A549 (cell line): Measurements from ENCODE around the gene VIM. TPM values are rescaled to one million over a fixed set of nuclear protein-coding genes. Genes with fewer than 3 reads are reported as not detected.

ENCODE experiments used
- ATAC-seq, 2 experiments: fragments of 200-7000 bp in 1 of 2; fragments of >200 bp in 1 of 2; cut with Nextera tagmentation in 1 of 2; cut with Tn5 transposase in 1 of 2; 3 replicates each; pipeline versions ENCODE4 v1.8.0 to v1.9.1; 2018 to 2020; ENCODE audit warnings: mild to moderate bottlenecking in 1 of 2, moderate library complexity in 1 of 2
- CTCF ChIA-PET: fragments of 300-600 bp; sonication (Branson Sonifier 250); formaldehyde crosslinking; extraction: SDS; loops from one replicate; lab custom pipeline; 2021; ENCODE audit warnings: antibody characterized with exemption, inconsistent platforms; lab: Yijun Ruan, JAX
- POLR2A ChIA-PET: fragments of 350-600 bp; formaldehyde crosslinking; extraction: SDS; loops from one replicate; lab custom pipeline; 2021; ENCODE audit warnings: antibody characterized with exemption, inconsistent platforms; lab: Yijun Ruan, JAX
- DNase-seq, 2 experiments: peaks; one replicate each; pipeline versions ENCODE4 v3.0.0 to v3.0.0-alpha.2; 2011 to 2016; ENCODE audit warnings: low read depth in 1 of 2, low spot score in 1 of 2
- FAIRE-seq: peaks from 2 replicates; lab custom pipeline; 2011; peaks lifted over from hg19 to GRCh38; lab: Jason Lieb, UNC
- H3K27ac ChIP-seq, 2 experiments: fragments of >200 bp; sonication (Bioruptor Twin); formaldehyde crosslinking; 3 replicates each; pipeline ENCODE4 v1.5.1; 2016 to 2017
- H3K4me1 ChIP-seq: fragments of >200 bp; sonication (Bioruptor Twin); formaldehyde crosslinking; 3 replicates; pipeline ENCODE4 v1.6.1; 2016
- H3K4me2 ChIP-seq: fragments of >200 bp; sonication (Bioruptor Twin); formaldehyde crosslinking; 3 replicates; pipeline ENCODE4 v1.6.1; 2016
- H3K4me3 ChIP-seq: fragments of >200 bp; sonication (Bioruptor Twin); formaldehyde crosslinking; 3 replicates; pipeline ENCODE4 v1.5.1; 2016
- H3K9me3 ChIP-seq: fragments of >200 bp; sonication (Bioruptor Twin); formaldehyde crosslinking; 3 replicates; pipeline ENCODE4 v1.6.1; 2016
- BHLHE40 ChIP-seq: IDR thresholded peaks from 2 replicates; pipeline ENCODE4 v1.6.1; 2012; ENCODE audit warnings: low read depth, low read length, inconsistent platforms
- CBX8 ChIP-seq: fragments of 200-600 bp; sonication (generic); IDR thresholded peaks from 2 replicates; pipeline ENCODE4 v1.6.1; 2016
- CEBPB ChIP-seq, 2 experiments: fragments of >200 bp in 1 of 2; sonication (Bioruptor Twin) in 1 of 2; formaldehyde crosslinking in 1 of 2; IDR thresholded peaks; 2 replicates each; pipeline ENCODE4 v1.6.1; 2012 to 2016
- CHD4 ChIP-seq: fragments of 200-600 bp; sonication (generic); IDR thresholded peaks from 2 replicates; pipeline ENCODE4 v1.6.1; 2016; ENCODE audit warnings: antibody characterized with exemption, mild to moderate bottlenecking, borderline replicate concordance
- EHF ChIP-seq: fragments of 250-450 bp; sonication (Bioruptor Pico); IDR thresholded peaks from 2 replicates; pipeline ENCODE4 v1.5.0; 2020; ENCODE audit warnings: mild to moderate bottlenecking
- EHMT2 ChIP-seq: fragments of 200-600 bp; sonication (generic); IDR thresholded peaks from 2 replicates; pipeline ENCODE4 v1.6.1; 2016; ENCODE audit warnings: antibody characterized with exemption, low read depth, mild to moderate bottlenecking, moderate library complexity
- FOSL2 ChIP-seq, 2 experiments: fragments of 450-650 bp in 1 of 2; fragments of >200 bp in 1 of 2; sonication (Bioruptor Twin) in 1 of 2; formaldehyde crosslinking; IDR thresholded peaks; 2 replicates each; pipeline versions ENCODE4 v1.5.0 to v1.6.1; 2016 to 2020; ENCODE audit warnings: mild to moderate bottlenecking in 1 of 2, moderate library complexity in 1 of 2
- GATA3 ChIP-seq: IDR thresholded peaks from 2 replicates; pipeline ENCODE4 v1.6.1; 2012; ENCODE audit warnings: borderline replicate concordance
- HOXB13 ChIP-seq: fragments of 250-450 bp; sonication (Bioruptor Pico); IDR thresholded peaks from 2 replicates; pipeline ENCODE4 v1.5.0; 2020; ENCODE audit warnings: low read depth, mild to moderate bottlenecking, moderate library complexity
- HOXB5 ChIP-seq: fragments of 250-450 bp; sonication (Bioruptor Pico); IDR thresholded peaks from 2 replicates; pipeline ENCODE4 v1.5.0; 2020; ENCODE audit warnings: mild to moderate bottlenecking, moderate library complexity
- JUN ChIP-seq, 2 experiments: fragments of >200 bp; sonication (Bioruptor Twin); formaldehyde crosslinking; IDR thresholded peaks; 2 replicates in 1 of 2; 3 replicates in 1 of 2; pipeline ENCODE4 v1.6.1; 2016 to 2017
- MYC ChIP-seq: IDR thresholded peaks from 2 replicates; pipeline ENCODE4 v1.6.1; 2012; ENCODE audit warnings: mild to moderate bottlenecking, inconsistent platforms, low read length, improper control_type of control experiment, borderline replicate concordance
- POLR2AphosphoS2 ChIP-seq: conservative IDR thresholded peaks from 2 replicates; pipeline ENCODE4 v1.6.1; 2012; ENCODE audit warnings: low read length, improper control_type of control experiment, inconsistent platforms
- RARB ChIP-seq: fragments of 250-450 bp; sonication (Bioruptor Pico); IDR thresholded peaks from 2 replicates; pipeline ENCODE4 v1.8.0; 2021; ENCODE audit warnings: mild to moderate bottlenecking, moderate library complexity
- RCOR1 ChIP-seq: fragments of 150-350 bp; IDR thresholded peaks from 2 replicates; pipeline ENCODE4 v1.6.1; 2014; ENCODE audit warnings: antibody characterized with exemption, low read length, low read depth
- RFX5 ChIP-seq: fragments of 450-650 bp; IDR thresholded peaks from 2 replicates; pipeline ENCODE4 v1.7.1; 2014; ENCODE audit warnings: antibody characterized with exemption, mild to moderate bottlenecking, moderate library complexity
- RNF2 ChIP-seq: fragments of 200-600 bp; sonication (generic); IDR thresholded peaks from 2 replicates; pipeline ENCODE4 v1.6.1; 2016; ENCODE audit warnings: low read depth, mild to moderate bottlenecking, antibody characterized with exemption, moderate library complexity, borderline replicate concordance
- SMC3 ChIP-seq: fragments of >200 bp; sonication (Bioruptor Twin); formaldehyde crosslinking; IDR thresholded peaks from 3 replicates; pipeline ENCODE4 v1.6.1; 2018; ENCODE audit warnings: inconsistent platforms
- SREBF2 ChIP-seq: fragments of 450-650 bp; IDR thresholded peaks from 2 replicates; pipeline ENCODE4 v1.6.1; 2014; ENCODE audit warnings: mild to moderate bottlenecking, moderate library complexity
- TP53 ChIP-seq: fragments of 250-450 bp; sonication (Bioruptor Pico); IDR thresholded peaks from 2 replicates; pipeline ENCODE4 v1.5.0; 2021; ENCODE audit warnings: mild to moderate bottlenecking, moderate library complexity
- ZC3H11A ChIP-seq: fragments of 450-650 bp; IDR thresholded peaks from 2 replicates; pipeline ENCODE4 v1.6.1; 2014; ENCODE audit warnings: antibody characterized with exemption, mild to moderate bottlenecking
- ZFP36 ChIP-seq: fragments of 450-650 bp; IDR thresholded peaks from 2 replicates; pipeline ENCODE4 v1.6.1; 2014; ENCODE audit warnings: borderline replicate concordance; ENCODE audit not compliant: partially characterized antibody
- ZNF302 ChIP-seq: fragments of 250-450 bp; sonication (Bioruptor Pico); IDR thresholded peaks from 2 replicates; pipeline ENCODE4 v1.9.0; 2021; ENCODE audit warnings: inconsistent platforms, mild to moderate bottlenecking, moderate library complexity
- WGBS: methylation state at CpG from one replicate; pipeline ENCODE4 v1.1.6; 2017; ENCODE audit errors: missing lambda C conversion rate; 5-methylcytosine and 5-hydroxymethylcytosine counted together
- polyA plus RNA-seq, 4 experiments: library from polyadenylated mRNA; depleted of rRNA in 3 of 4; stranded (reverse); fragments of >200 nt; fragmentation: RNase III in 1 of 4; extraction: RNeasy Plus Mini Kit Qiagen cat#74134 plus additional on column Dnase treatment in 1 of 4; gene quantifications; 2 replicates in 3 of 4; 3 replicates in 1 of 4; pipeline ENCODE4 v1.2.3, GENCODE V29; 2011 to 2017
- TF ChIP-seq, protein P1 (sequence below): fragments of 250-450 bp; sonication (Bioruptor Pico); IDR thresholded peaks from 2 replicates; pipeline ENCODE4 v1.5.0; 2021; ENCODE audit warnings: mild to moderate bottlenecking, moderate library complexity, borderline replicate concordance
- TF ChIP-seq, protein P2 (sequence below): IDR thresholded peaks from 2 replicates; pipeline ENCODE4 v1.6.1; 2012
- TF ChIP-seq, protein P3 (sequence below): fragments of 200-600 bp; sonication (generic); IDR thresholded peaks from 2 replicates; pipeline ENCODE4 v1.6.1; 2016; ENCODE audit warnings: antibody characterized with exemption, mild to moderate bottlenecking, moderate library complexity
- TF ChIP-seq, protein P4 (sequence below): fragments of 450-650 bp; IDR thresholded peaks from 2 replicates; pipeline ENCODE4 v1.6.1; 2014; ENCODE audit warnings: antibody characterized with exemption

VIM gene
- polyA plus RNA-seq, 2 of the 4 experiments (the other 2 are of a cell fraction): 830 to 848 TPM

DNA sequence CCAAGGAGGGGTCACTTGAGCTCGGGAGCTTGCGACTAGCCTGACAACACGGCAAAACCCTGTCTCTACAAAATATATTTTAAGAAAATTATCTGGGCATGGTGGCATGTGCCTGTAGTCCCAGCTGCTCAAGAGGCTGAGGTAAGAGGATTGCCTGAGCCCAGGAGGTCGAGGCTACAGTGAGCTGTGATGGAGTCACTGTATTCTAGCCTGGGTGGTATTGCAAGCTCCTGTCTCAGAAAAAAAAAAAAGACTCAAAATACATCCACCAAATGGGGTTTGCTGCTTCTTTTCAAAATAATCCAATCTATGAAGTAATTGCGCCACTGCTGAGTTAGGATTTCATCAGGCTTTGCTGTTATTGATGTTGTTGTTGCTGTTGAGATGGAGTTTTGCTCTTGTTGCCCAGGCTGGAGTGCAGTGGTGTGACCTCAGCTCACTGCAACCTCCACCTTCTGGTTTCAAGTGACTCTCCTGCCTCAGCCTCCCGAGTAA lies 11.1 kb upstream of the VIM start:
- peak overlapping the region; percentile 60 for H3K4me2 ChIP-seq
- DNase-seq: no peak
- H3K4me1 ChIP-seq: peaks cover 55% of the 10 kb centered on the region
- no peaks in the 10 kb centered on the region for H3K9me3 ChIP-seq
- CTCF ChIA-PET: interaction anchor here (0.7 kb wide), 3 partner anchors 10 to 266 kb away, joined by 3 read pairs; no protein-coding TSS in a partner anchor
- WGBS: 85% methylated on average over 6 of the region's 6 CpGs
- H3K4me3 ChIP-seq: no peak overlapping the region
- peak overlapping the region; percentile 58 to 86; a peak in 5 of 6 replicates for H3K27ac ChIP-seq
- TF ChIP-seq ZFP36: no peak
- TF ChIP-seq JUN (IDR thresholded peaks at IDR 0.05): no peak
- TF ChIP-seq ZC3H11A: no peak
- TF ChIP-seq, protein P1, sequence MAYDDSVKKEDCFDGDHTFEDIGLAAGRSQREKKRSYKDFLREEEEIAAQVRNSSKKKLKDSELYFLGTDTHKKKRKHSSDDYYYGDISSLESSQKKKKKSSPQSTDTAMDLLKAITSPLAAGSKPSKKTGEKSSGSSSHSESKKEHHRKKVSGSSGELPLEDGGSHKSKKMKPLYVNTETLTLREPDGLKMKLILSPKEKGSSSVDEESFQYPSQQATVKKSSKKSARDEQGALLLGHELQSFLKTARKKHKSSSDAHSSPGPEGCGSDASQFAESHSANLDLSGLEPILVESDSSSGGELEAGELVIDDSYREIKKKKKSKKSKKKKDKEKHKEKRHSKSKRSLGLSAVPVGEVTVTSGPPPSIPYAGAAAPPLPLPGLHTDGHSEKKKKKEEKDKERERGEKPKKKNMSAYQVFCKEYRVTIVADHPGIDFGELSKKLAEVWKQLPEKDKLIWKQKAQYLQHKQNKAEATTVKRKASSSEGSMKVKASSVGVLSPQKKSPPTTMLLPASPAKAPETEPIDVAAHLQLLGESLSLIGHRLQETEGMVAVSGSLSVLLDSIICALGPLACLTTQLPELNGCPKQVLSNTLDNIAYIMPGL (CRISPR knock-in tag): no peak
- no peak for TF ChIP-seq POLR2AphosphoS2
- no peak for TF ChIP-seq FOSL2 (IDR thresholded peaks at IDR 0.05)
- no peak for TF ChIP-seq FOSL2 (CRISPR knock-in tag; IDR thresholded peaks at IDR 0.05)
- TF ChIP-seq, protein P2, sequence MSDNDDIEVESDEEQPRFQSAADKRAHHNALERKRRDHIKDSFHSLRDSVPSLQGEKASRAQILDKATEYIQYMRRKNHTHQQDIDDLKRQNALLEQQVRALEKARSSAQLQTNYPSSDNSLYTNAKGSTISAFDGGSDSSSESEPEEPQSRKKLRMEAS: no peak
- no peak for TF ChIP-seq RFX5
- TF ChIP-seq, protein P3, sequence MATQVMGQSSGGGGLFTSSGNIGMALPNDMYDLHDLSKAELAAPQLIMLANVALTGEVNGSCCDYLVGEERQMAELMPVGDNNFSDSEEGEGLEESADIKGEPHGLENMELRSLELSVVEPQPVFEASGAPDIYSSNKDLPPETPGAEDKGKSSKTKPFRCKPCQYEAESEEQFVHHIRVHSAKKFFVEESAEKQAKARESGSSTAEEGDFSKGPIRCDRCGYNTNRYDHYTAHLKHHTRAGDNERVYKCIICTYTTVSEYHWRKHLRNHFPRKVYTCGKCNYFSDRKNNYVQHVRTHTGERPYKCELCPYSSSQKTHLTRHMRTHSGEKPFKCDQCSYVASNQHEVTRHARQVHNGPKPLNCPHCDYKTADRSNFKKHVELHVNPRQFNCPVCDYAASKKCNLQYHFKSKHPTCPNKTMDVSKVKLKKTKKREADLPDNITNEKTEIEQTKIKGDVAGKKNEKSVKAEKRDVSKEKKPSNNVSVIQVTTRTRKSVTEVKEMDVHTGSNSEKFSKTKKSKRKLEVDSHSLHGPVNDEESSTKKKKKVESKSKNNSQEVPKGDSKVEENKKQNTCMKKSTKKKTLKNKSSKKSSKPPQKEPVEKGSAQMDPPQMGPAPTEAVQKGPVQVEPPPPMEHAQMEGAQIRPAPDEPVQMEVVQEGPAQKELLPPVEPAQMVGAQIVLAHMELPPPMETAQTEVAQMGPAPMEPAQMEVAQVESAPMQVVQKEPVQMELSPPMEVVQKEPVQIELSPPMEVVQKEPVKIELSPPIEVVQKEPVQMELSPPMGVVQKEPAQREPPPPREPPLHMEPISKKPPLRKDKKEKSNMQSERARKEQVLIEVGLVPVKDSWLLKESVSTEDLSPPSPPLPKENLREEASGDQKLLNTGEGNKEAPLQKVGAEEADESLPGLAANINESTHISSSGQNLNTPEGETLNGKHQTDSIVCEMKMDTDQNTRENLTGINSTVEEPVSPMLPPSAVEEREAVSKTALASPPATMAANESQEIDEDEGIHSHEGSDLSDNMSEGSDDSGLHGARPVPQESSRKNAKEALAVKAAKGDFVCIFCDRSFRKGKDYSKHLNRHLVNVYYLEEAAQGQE: no peak
- no peak for TF ChIP-seq RNF2
- TF ChIP-seq, all 56 proteins: peak for 0
- POLR2A ChIA-PET: interaction anchor here (2.0 to 2.5 kb wide), 2 partner anchors 12 to 16 kb away, joined by 11 to 26 read pairs; partner anchors contain the start of genes TRDMT1 and VIM
- FAIRE-seq (no peak), ATAC-seq (no peak)

DNA sequence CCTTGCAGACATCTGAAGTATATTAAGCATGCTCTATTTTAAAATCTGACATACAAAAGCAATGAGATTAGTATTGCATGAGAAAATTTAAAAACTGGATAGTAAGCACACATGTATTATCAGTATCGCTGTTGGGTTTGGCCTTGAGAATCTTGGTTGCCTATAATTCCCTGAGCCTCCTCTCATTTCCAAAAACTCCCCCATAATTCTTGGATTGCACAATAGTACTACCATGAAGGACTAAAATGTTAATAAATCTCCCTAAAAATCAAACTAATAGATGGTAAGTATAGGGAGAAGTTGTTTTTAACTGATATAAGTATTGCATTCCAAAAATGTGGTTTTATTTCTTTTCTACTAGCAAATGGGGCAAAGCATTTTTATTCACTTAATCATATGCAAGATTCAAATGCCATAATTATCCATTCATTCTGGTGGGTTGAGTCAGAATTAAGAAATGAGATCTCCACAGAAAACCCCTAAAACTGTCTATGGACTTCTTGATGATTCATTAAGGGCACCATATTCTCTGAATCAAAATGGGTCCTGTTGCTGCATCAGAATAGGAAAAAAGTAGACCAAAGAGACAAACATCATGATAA lies 10.3 kb upstream of the VIM start:
- H3K4me1 ChIP-seq: peaks cover 53% of the 10 kb centered on the region
- no peak overlapping the region for H3K4me2 ChIP-seq
- WGBS: 95% methylated on average over 1 of the region's 1 CpG
- CTCF ChIA-PET: interaction anchor here (1.7 kb wide), 1 partner anchor 10 kb away, joined by 6 read pairs; the partner anchor contains the start of gene VIM
- no peak for DNase-seq
- H3K9me3 ChIP-seq: no peaks in the 10 kb centered on the region
- POLR2A ChIA-PET: no interaction called here
- H3K27ac ChIP-seq: peak overlapping the region in 1 of 2 experiments; percentile 86; a peak in 3 of 6 replicates
- no peak for ATAC-seq
- TF ChIP-seq CEBPB (IDR thresholded peaks at IDR 0.05): peak in 1 of 2 experiments; percentile 33; a peak in 1 of 4 replicates
- no peak for TF ChIP-seq EHMT2
- H3K4me3 ChIP-seq: no peak overlapping the region
- FAIRE-seq: no peak

DNA sequence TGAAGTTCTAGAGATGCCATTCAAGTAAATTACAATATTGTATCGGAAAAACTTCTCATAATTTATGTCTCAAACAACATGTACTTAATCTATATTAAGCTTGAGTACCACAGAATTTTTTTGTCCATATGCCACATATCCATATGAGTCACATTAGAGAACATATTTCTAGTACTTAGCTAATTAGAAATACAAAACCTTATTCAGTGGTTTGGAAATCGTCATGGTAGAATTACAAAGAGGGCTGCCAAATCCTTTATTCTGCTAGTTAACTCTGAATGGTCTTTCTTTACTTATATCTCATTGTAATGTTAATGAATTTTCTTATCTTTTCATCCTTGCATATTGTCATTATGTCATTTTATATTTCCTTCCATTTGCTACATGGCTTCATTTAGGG lies 9.0 kb upstream of the VIM start:
- ATAC-seq (no peak), FAIRE-seq (no peak), DNase-seq (no peak)
- ChIA-PET POLR2A (no interaction called here), CTCF (interaction anchor here (0.8 to 1.7 kb wide), 3 partner anchors 9 to 376 kb away, joined by 3 to 6 read pairs (median 3); partner anchors contain the start of gene VIM)
- 87% methylated on average over 2 of the region's 2 CpGs for WGBS
- no peak overlapping the region for H3K4me2 ChIP-seq
- no peak overlapping the region for H3K27ac ChIP-seq
- H3K4me3 ChIP-seq: no peak overlapping the region
- H3K9me3 ChIP-seq: no peaks in the 10 kb centered on the region
- peaks cover 40% of the 10 kb centered on the region for H3K4me1 ChIP-seq
- no peak for TF ChIP-seq ZC3H11A
- no peak for TF ChIP-seq ZNF302
- TF ChIP-seq EHF (CRISPR knock-in tag): no peak
- TF ChIP-seq CHD4: no peak
- TF ChIP-seq SREBF2: no peak
- no peak for TF ChIP-seq BHLHE40
- TF ChIP-seq HOXB5 (CRISPR knock-in tag): no peak
- no peak for TF ChIP-seq CEBPB (IDR thresholded peaks at IDR 0.05)
- no peak for TF ChIP-seq TP53 (CRISPR knock-in tag)
- no peak for TF ChIP-seq RARB (CRISPR knock-in tag)
- TF ChIP-seq SMC3: no peak
- TF ChIP-seq RCOR1: no peak
- TF ChIP-seq HOXB13: no peak
- TF ChIP-seq, protein P4, sequence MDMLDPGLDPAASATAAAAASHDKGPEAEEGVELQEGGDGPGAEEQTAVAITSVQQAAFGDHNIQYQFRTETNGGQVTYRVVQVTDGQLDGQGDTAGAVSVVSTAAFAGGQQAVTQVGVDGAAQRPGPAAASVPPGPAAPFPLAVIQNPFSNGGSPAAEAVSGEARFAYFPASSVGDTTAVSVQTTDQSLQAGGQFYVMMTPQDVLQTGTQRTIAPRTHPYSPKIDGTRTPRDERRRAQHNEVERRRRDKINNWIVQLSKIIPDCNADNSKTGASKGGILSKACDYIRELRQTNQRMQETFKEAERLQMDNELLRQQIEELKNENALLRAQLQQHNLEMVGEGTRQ: no peak
- no peak for TF ChIP-seq GATA3
- no peak for TF ChIP-seq EHMT2
- no peak for TF ChIP-seq CBX8
- no peak for TF ChIP-seq MYC
